Astrocyte (in vitro differentiated cells and primary cell): ENCODE measurements around the gene IL17B. TPM values are rescaled to one million over a fixed set of nuclear protein-coding genes. Genes with fewer than 3 reads are reported as not detected.

Experiments used
- DNase-seq: peaks from one replicate; pipeline ENCODE4 v3.0.0-alpha.2; 2010; ENCODE audit warnings: low read depth
- FAIRE-seq: peaks from 2 replicates; lab custom pipeline; 2011; peaks lifted over from hg19 to GRCh38; lab: Jason Lieb, UNC
- H2AFZ ChIP-seq: 2 replicates; pipeline ENCODE4 v1.6.0; 2012; ENCODE audit warnings: low read depth, low read length, inconsistent platforms
- H3K27ac ChIP-seq: 2 replicates; pipeline ENCODE4 v1.5.1; 2011; ENCODE audit warnings: low read depth, low read length, inconsistent platforms
- H3K27me3 ChIP-seq: 2 replicates; pipeline ENCODE4 v1.6.0; 2011; ENCODE audit warnings: low read length, inconsistent platforms; ENCODE audit not compliant: insufficient read depth
- H3K36me3 ChIP-seq: 2 replicates; pipeline ENCODE4 v1.5.1; 2011; ENCODE audit warnings: low read length, inconsistent platforms; ENCODE audit not compliant: insufficient read depth
- H3K4me1 ChIP-seq: 2 replicates; pipeline ENCODE4 v1.5.1; 2011; ENCODE audit warnings: low read length, inconsistent platforms; ENCODE audit not compliant: insufficient read depth
- H3K4me2 ChIP-seq: 2 replicates; pipeline ENCODE4 v1.6.0; 2012; ENCODE audit warnings: low read length, inconsistent platforms
- H3K4me3 ChIP-seq: 2 replicates; pipeline ENCODE4 v1.5.1; 2011; ENCODE audit warnings: low read depth, mild to moderate bottlenecking, low read length, inconsistent platforms; ENCODE audit not compliant: insufficient read depth
- H3K79me2 ChIP-seq: 2 replicates; pipeline ENCODE4 v1.6.0; 2012; ENCODE audit warnings: mild to moderate bottlenecking, low read length, inconsistent platforms; ENCODE audit not compliant: insufficient read depth
- H3K9ac ChIP-seq: 2 replicates; pipeline ENCODE4 v1.6.0; 2012; ENCODE audit warnings: mild to moderate bottlenecking, low read length, inconsistent platforms
- H3K9me3 ChIP-seq: 2 replicates; pipeline ENCODE4 v1.5.1; 2012; ENCODE audit warnings: low read depth, mild to moderate bottlenecking, low read length, inconsistent platforms; ENCODE audit not compliant: insufficient read depth
- H4K20me1 ChIP-seq: 2 replicates; pipeline ENCODE4 v1.6.0; 2012; ENCODE audit warnings: low read length, inconsistent platforms; ENCODE audit not compliant: insufficient read depth
- H3K27ac Mint-ChIP-seq: one replicate; pipeline ENCODE4 v1.8.0; 2021; ENCODE audit warnings: mild to moderate bottlenecking, mixed read lengths; ENCODE audit not compliant: unreplicated experiment
- H3K27me3 Mint-ChIP-seq: one replicate; pipeline ENCODE4 v1.8.0; 2021; ENCODE audit warnings: low read depth, mixed read lengths; ENCODE audit not compliant: unreplicated experiment
- H3K36me3 Mint-ChIP-seq: one replicate; pipeline ENCODE4 v1.8.0; 2021; ENCODE audit warnings: low read depth, mixed read lengths; ENCODE audit not compliant: unreplicated experiment
- H3K4me1 Mint-ChIP-seq: one replicate; pipeline ENCODE4 v1.8.0; 2021; ENCODE audit warnings: low read depth, mixed read lengths; ENCODE audit not compliant: unreplicated experiment
- H3K4me3 Mint-ChIP-seq: one replicate; pipeline ENCODE4 v1.8.0; 2021; ENCODE audit warnings: mild to moderate bottlenecking, moderate library complexity, mixed read lengths; ENCODE audit not compliant: unreplicated experiment
- H3K9me3 Mint-ChIP-seq: one replicate; pipeline ENCODE4 v1.8.0; 2021; ENCODE audit warnings: mild to moderate bottlenecking, mixed read lengths; ENCODE audit not compliant: unreplicated experiment
- EZH2 ChIP-seq: IDR thresholded peaks from 2 replicates; pipeline ENCODE4 v1.6.1; 2012; ENCODE audit warnings: mild to moderate bottlenecking, low read length, inconsistent platforms; ENCODE audit not compliant: insufficient read depth
- total RNA-seq: library from RNA; stranded (reverse); gene quantifications from 2 replicates; pipeline ENCODE4 v1.2.1, GENCODE V29; 2021
- TF ChIP-seq, protein P1 (sequence below): IDR thresholded peaks from 2 replicates; pipeline ENCODE4 v1.5.1; 2011; ENCODE audit warnings: low read depth, mild to moderate bottlenecking, inconsistent platforms, low read length, moderate library complexity; ENCODE audit not compliant: insufficient read depth

Gene IL17B
- total RNA-seq, 1 donor from 2014 or later: 0.54 TPM

DNA sequence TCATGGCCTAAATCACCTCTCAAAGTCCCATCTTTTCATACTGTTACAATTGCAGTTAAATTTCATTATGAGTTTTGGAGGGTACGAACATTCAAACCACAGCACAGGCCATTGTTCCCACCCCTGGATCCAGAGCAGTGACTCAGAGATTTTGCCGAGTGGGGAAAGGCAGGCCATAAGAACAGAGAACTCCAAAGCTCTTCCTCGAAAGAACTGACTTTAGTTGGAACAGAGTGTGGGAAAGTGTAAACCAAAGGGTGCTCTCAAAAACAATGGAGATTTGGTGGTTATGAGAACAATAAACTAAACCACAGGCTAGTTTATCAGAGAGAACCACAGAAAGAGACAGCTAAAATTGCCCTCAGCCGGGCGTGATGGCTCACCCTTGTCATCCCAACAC lies 53.2 kb downstream of the IL17B start:
- Histone ChIP-seq H3K79me2 (no peaks in the 10 kb centered on the region), H3K27ac (no peak overlapping the region), H3K4me3 (no peak overlapping the region), H3K4me1 (peaks cover 4% of the 10 kb centered on the region), H2AFZ (no peak overlapping the region), H3K9ac (no peak overlapping the region), H3K36me3 (no peaks in the 10 kb centered on the region), H3K9me3 (no peaks in the 10 kb centered on the region), H4K20me1 (no peaks in the 10 kb centered on the region), H3K27me3 (no peaks in the 10 kb centered on the region), H3K4me2 (no peak overlapping the region)
- Mint-ChIP-seq H3K4me1 (peaks cover 32% of the 10 kb centered on the region), H3K36me3 (peaks cover 5% of the 10 kb centered on the region), H3K4me3 (no peak overlapping the region), H3K27ac (peak overlapping the region; percentile 71), H3K9me3 (no peaks in the 10 kb centered on the region), H3K27me3 (no peaks in the 10 kb centered on the region)
- DNase-seq (peak; percentile 46), FAIRE-seq (no peak)
- TF ChIP-seq, protein P1, sequence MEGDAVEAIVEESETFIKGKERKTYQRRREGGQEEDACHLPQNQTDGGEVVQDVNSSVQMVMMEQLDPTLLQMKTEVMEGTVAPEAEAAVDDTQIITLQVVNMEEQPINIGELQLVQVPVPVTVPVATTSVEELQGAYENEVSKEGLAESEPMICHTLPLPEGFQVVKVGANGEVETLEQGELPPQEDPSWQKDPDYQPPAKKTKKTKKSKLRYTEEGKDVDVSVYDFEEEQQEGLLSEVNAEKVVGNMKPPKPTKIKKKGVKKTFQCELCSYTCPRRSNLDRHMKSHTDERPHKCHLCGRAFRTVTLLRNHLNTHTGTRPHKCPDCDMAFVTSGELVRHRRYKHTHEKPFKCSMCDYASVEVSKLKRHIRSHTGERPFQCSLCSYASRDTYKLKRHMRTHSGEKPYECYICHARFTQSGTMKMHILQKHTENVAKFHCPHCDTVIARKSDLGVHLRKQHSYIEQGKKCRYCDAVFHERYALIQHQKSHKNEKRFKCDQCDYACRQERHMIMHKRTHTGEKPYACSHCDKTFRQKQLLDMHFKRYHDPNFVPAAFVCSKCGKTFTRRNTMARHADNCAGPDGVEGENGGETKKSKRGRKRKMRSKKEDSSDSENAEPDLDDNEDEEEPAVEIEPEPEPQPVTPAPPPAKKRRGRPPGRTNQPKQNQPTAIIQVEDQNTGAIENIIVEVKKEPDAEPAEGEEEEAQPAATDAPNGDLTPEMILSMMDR: no peak
- TF ChIP-seq EZH2: no peak

DNA sequence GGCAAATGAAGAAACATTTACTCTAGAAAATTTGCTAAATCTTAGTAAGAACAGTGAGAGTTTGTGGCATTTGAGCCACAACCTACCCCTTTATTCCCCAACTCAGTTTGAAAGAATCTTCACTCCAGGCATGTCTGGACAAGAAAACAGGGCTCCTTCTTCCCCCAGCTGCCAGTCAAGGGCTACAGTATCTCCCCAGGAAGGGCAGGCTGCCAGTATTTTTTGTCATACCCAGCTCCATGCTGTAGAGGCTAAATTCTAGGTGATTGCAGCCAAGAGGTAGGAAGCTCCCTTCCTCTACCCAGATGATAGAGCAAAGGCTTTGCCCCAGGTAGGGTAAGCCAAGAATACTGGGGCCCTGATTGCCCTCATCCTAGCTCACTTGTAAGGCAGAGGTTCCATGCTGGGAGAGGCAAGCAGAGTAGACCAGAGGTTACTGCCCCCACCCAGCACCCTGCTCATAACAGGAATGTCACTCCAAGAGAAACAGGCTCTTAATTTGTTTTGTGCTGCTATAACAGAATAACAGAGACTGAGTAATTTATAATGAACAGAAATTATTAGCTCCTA lies 53.8 kb downstream of the IL17B start:
- H3K27me3 Mint-ChIP-seq: no peaks in the 10 kb centered on the region
- no peak overlapping the region for H2AFZ ChIP-seq
- H3K79me2 ChIP-seq: no peaks in the 10 kb centered on the region
- H3K27ac Mint-ChIP-seq: peak overlapping the region; percentile 71
- H3K9me3 Mint-ChIP-seq: no peaks in the 10 kb centered on the region
- no peaks in the 10 kb centered on the region for H3K27me3 ChIP-seq
- H3K36me3 ChIP-seq: no peaks in the 10 kb centered on the region
- H3K9ac ChIP-seq: no peak overlapping the region
- H3K4me1 Mint-ChIP-seq: peaks cover 36% of the 10 kb centered on the region
- no peak overlapping the region for H3K4me3 ChIP-seq
- no peak overlapping the region for H3K27ac ChIP-seq
- H4K20me1 ChIP-seq: no peaks in the 10 kb centered on the region
- FAIRE-seq: no peak
- H3K9me3 ChIP-seq: no peaks in the 10 kb centered on the region
- peak; percentile 29 for DNase-seq
- peaks cover 5% of the 10 kb centered on the region for H3K36me3 Mint-ChIP-seq
- TF ChIP-seq, protein P1: no peak
- TF ChIP-seq EZH2: no peak
- no peak overlapping the region for H3K4me2 ChIP-seq
- H3K4me1 ChIP-seq: peaks cover 10% of the 10 kb centered on the region
- H3K4me3 Mint-ChIP-seq: no peak overlapping the region

DNA sequence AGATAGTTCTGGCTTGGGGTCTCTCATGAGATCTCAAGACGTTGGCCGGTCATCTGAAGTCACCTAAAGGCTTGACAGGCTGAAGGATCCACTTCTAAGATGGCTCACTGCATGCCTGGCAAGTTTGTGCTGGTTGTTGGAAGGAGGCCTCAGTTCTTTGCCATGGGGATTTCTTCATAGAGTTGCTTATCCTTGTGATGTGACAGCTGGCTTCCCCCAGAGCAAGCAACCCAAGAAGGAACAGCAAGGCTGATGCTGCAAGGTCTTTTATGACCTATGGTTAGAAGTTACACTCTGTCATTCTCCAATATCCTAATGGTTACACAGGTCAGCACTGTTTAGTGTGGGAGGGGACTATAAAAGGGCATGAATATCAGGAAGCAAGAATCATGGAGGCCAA lies 54.5 kb downstream of the IL17B start:
- no peak for DNase-seq
- Histone ChIP-seq H3K9me3 (no peaks in the 10 kb centered on the region), H3K9ac (no peak overlapping the region), H3K4me2 (no peak overlapping the region), H3K27me3 (no peaks in the 10 kb centered on the region), H3K4me1 (peaks cover 10% of the 10 kb centered on the region), H3K27ac (no peak overlapping the region), H3K4me3 (no peak overlapping the region), H4K20me1 (no peaks in the 10 kb centered on the region), H3K79me2 (no peaks in the 10 kb centered on the region), H3K36me3 (no peaks in the 10 kb centered on the region), H2AFZ (no peak overlapping the region)
- TF ChIP-seq, protein P1: no peak
- no peak for TF ChIP-seq EZH2
- Mint-ChIP-seq H3K4me3 (no peak overlapping the region), H3K9me3 (no peaks in the 10 kb centered on the region), H3K36me3 (peaks cover 5% of the 10 kb centered on the region), H3K27me3 (no peaks in the 10 kb centered on the region), H3K4me1 (peaks cover 38% of the 10 kb centered on the region), H3K27ac (peak overlapping the region; percentile 71)
- FAIRE-seq: no peak
